Thyroid gland (tissue), 4 donors: ENCODE measurements around the gene COL23A1.

Experiments used
- CTCF ChIP-seq, 6 experiments: fragments of 200-600 bp in 3 of 6; fragments of 450-650 bp in 3 of 6; sonication (generic) in 3 of 6; IDR thresholded peaks; one replicate each; pipeline ENCODE4 v1.5.1; 2016 to 2019; ENCODE audit warnings: antibody characterized with exemption in 6 of 6, mild to moderate bottlenecking in 2 of 6, inconsistent platforms in 1 of 6, moderate library complexity in 1 of 6
- POLR2A ChIP-seq, 2 donors: fragments of 450-650 bp; IDR thresholded peaks; one replicate each; pipeline ENCODE4 v1.6.1; 2017; ENCODE audit warnings: antibody characterized with exemption in 2 of 2, mild to moderate bottlenecking in 2 of 2, moderate library complexity in 1 of 2

DNA sequence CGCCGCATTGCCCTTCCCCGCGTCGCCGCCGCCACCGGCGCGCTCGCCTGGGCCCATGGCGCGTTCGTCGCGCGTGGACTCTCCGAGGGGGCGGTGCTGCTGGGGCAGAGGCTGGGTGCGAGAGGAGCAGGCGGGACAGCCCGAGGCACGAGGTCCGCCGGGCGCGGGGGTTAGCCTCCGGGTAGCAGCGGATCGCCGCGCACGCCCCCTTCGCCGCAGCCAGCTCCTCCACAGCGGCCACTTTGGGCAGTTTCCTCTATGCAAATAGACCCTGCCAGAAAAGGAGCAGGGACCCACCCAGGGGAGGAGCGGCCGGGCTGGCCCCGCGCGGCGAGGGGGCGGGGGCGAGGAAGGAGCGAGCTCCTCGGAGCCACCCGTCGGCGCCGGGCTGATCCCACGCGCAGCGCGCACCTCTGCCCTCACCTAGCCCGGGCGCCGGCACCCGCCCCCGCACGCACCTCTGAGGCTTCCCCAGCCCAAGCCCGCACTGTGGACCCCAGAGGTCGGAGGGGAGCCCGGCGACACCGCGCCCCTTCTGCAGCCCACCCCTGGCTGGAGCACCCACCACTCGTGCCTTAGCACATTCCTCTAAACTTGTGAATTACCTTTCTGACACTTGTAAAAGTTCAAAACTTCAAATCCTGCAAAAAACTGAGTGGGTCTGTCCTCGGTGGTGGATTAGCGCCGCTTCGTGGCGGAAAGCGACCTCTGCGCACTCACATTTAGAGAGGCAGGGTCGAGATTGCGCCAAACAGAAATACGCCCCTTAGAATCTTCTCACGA is at the start of gene COL23A1:
- TF ChIP-seq CTCF (IDR thresholded peaks at IDR 0.05) (peak; percentile 49 to 97 (median 84)), POLR2A (IDR thresholded peaks at IDR 0.05) (peak; percentile 21 to 83)
